ENCODE results near the gene SEMA7A.

DNA sequence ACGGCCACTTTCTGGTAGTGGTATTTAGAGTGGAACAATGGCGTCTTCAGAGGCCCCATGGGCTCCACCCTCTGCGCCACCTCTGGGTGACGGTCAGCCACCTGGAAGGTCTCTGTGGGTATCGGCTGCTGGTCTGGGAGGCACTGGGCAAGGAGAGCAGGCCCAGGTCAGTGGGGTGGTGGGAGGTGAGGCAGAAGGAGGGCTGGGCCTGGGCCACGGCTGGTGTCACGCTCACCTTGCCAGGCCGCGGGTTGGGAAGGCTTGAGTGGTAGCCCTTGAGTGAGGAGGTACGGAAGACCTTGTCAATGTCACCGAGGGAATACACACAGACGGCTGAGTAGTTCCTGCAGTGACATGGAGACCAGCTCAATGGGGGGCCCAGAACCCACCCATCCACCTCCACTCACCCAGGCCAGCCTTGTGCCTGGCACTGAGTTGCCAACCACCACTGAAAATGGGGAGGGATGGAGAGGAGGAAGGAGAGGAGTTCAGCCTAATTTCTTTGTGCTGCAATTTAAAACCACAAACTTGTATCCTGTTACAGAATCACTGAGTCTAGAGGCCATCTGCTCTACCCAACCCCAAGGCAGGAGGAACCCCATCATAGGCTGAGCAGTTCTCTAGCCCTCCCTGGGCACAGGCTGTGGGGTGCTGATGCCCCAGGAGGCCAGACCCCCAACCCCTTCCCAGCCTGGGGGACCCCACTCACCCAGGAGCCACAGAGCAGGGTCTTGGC lies 19.0 kb downstream of the SEMA7A start:
- TF ChIP-seq POLR2AphosphoS5 (IDR thresholded peaks at IDR 0.05): no peak
- TF ChIP-seq POLR2A (IDR thresholded peaks at IDR 0.05): no peak
- TF ChIP-seq CTCF (IDR thresholded peaks at IDR 0.05): no peak
